ENCODE data around the gene PSTPIP2. TPM values are rescaled to one million over a fixed set of nuclear protein-coding genes. Genes with fewer than 3 reads are reported as not detected.
A peak's percentile ranks its signal among the peaks of the same experiment; 100 is the strongest.

PSTPIP2 gene
- total and polyA plus RNA-seq, 2 of the 4 experiments (the other 2 are of a cell fraction): 10.4 to 12.4 TPM

DNA sequence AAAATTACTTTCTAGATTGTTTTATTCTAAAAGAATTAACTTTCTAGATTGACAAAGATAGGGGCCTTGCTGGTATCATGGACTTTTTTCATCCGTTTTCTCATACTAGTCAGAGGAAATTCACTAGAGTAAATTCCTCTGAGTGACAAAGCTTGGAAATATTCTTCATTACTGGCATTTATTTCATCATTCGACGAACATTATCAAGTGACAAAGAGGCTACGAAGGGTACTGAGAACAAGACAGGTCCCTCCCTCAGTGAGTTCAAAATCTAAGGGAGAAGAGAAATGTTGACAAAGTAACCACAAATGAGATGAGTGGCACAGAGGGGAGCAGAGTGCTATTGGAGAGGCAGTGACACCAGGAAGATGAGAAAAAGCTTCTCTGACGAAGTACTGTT lies 109.2 kb downstream of the PSTPIP2 start:
- H3K9ac ChIP-seq (ENCODE audit: low read depth, low read length): peak overlapping the region; percentile 81
- no peaks in the 10 kb centered on the region for H3K9me3 ChIP-seq (ENCODE audit: control insufficient read depth, insufficient read depth, low read length)
- H4K5ac ChIP-seq (ENCODE audit: low read depth, low read length): peak overlapping the region; percentile 92
- H3K14ac ChIP-seq (replicated peaks; ENCODE audit: low read depth, low read length): peak overlapping the region; percentile 79
- peak overlapping the region; percentile 99 for H2BK5ac ChIP-seq (ENCODE audit: low read depth, low read length, poor library complexity, severe bottlenecking)
- peak overlapping the region; percentile 87 for H2BK120ac ChIP-seq (ENCODE audit: low read depth, low read length)
- no TSS peak for BruUV-seq (replicated peaks)
- no CpG with 5 or more reads among the region's 5 CpGs for WGBS, 2 experiments (ENCODE audit: extremely low coverage in 2 of 2, insufficient read length in 1 of 2)
- H3K56ac ChIP-seq (ENCODE audit: extremely low read depth, insufficient read depth, low read length): peak overlapping the region; percentile 75
- H4K20me1 ChIP-seq (ENCODE audit: insufficient read depth, low read length): no peaks in the 10 kb centered on the region
- H2AK9ac ChIP-seq (replicated peaks; ENCODE audit: low read depth, low read length, poor library complexity): peak overlapping the region; percentile 56
- in situ Hi-C loops (cut with MboI; ENCODE audit: low sequenced_read_pairs) (no loop called here), dilution Hi-C loops (cut with HindIII; ENCODE audit: low sequenced_read_pairs, unreplicated experiment) (no loop called here), intact Hi-C loops (cut with micrococcal nuclease) (no loop called here)
- H3K4me1 ChIP-seq (ENCODE audit: control insufficient read depth, insufficient read depth, low read length): peaks cover 27% of the 10 kb centered on the region
- no peak overlapping the region for H3K4me3 ChIP-seq (ENCODE audit: insufficient read depth, low read depth, low read length)
- DNase-seq: peak; percentile 81
- peak overlapping the region; percentile 83 to 87 for H4K8ac ChIP-seq (ENCODE audit: low read depth in 2 of 2, low read length in 2 of 2)
- peaks cover 4% of the 10 kb centered on the region; the same call in 1 of the 2 replicates for H3K36me3 ChIP-seq (ENCODE audit: control insufficient read depth, insufficient read depth, low read length)
- peak overlapping the region; percentile 77 for H3K23ac ChIP-seq (ENCODE audit: low read depth, low read length)
- H3K9me1 ChIP-seq (ENCODE audit: insufficient read depth, low read length): peaks cover 10% of the 10 kb centered on the region
- peak overlapping the region; percentile 45; the same call in 1 of the 2 replicates for H3K4me2 ChIP-seq (ENCODE audit: low read depth, low read length)
- peak overlapping the region; percentile 85 for H2BK20ac ChIP-seq (ENCODE audit: low read depth, low read length)
- ChIA-PET CTCF (interaction anchor here (1.2 kb wide), 1 partner anchor 24 kb away, joined by 3 read pairs; no protein-coding TSS in a partner anchor), POLR2A (ENCODE audit: unreplicated experiment) (interaction anchor here (1.3 to 1.4 kb wide), 2 partner anchors 9 to 21 kb away, joined by 4 read pairs; no protein-coding TSS in a partner anchor)
- H3K4ac ChIP-seq (ENCODE audit: low read depth, low read length): peak overlapping the region; percentile 90
- peak overlapping the region; percentile 86 for H4K91ac ChIP-seq (ENCODE audit: insufficient read depth, low read depth, low read length)
- ATAC-seq (ENCODE audit: low read depth): peak; percentile 25
- TF ChIP-seq RAD21 (IDR thresholded peaks at IDR 0.05; ENCODE audit: low read length) (no peak), CEBPB (IDR thresholded peaks at IDR 0.05; ENCODE audit: low read depth, low read length) (peak; percentile 75), CHD1 (IDR thresholded peaks at IDR 0.05; ENCODE audit: low read depth, low read length) (no peak), POLR2A (IDR thresholded peaks at IDR 0.05; ENCODE audit: low read depth, low read length) (peak; percentile 29; the same call in 1 of the 2 replicates), MAFK (IDR thresholded peaks at IDR 0.05; ENCODE audit: low read depth, low read length) (0 out of 2 replicates have a peak, but pooled peaks have one; percentile 6), RFX5 (IDR thresholded peaks at IDR 0.05; ENCODE audit: low read depth, low read length) (no peak), CTCF (conservative IDR thresholded peaks at IDR 0.05; ENCODE audit: low read depth, low read length) (no peak)
- peak overlapping the region; percentile 98; the same call in 1 of the 2 replicates for H3K18ac ChIP-seq (ENCODE audit: low read depth, low read length)
- peak overlapping the region; percentile 95 for H2AK5ac ChIP-seq (ENCODE audit: low read depth, low read length)
- H3K27me3 ChIP-seq (ENCODE audit: control insufficient read depth, insufficient read depth, low read length): no peaks in the 10 kb centered on the region
- peak overlapping the region; percentile 88 for H2BK15ac ChIP-seq (ENCODE audit: low read depth, low read length)
- peak overlapping the region; percentile 94 for H3K27ac ChIP-seq (ENCODE audit: insufficient read depth, low read length)
- peaks cover 15 to 56% of the 10 kb centered on the region in 2 experiments for H3K79me1 ChIP-seq (ENCODE audit: low read depth in 1 of 2, low read length in 2 of 2)
- no peak overlapping the region for H2AFZ ChIP-seq (replicated peaks; ENCODE audit: low read length, poor library complexity)

All from IMR-90 (cell line).